ENCODE results near the gene BEX4. TPM values are rescaled to one million over a fixed set of nuclear protein-coding genes. Genes with fewer than 3 reads are reported as not detected.

BEX4 gene
- polyA plus RNA-seq, 1 donor from 2014 or later: 417 TPM

DNA sequence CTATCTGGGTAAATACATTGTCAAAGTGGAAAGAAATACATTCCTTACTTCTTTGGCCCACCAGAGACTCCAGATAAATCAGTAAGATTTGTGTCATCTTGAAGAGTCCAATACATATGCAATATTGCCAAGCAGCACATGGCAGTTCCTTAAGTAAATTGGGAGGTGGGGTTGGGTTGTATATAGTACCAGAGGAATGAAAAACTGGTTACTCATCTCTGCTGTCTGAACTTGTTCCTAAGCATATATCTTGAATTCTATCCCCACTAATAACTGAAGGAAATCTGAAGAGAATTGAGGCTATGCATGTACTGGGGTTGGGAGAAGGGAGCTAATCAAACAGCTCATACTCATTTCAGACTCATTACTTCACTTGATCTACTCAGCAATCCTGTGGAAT, 25.2 kb downstream of the BEX4 start:
- H2AFZ ChIP-seq (ENCODE audit: low read depth, low read length): no peak overlapping the region
- no peak for TF ChIP-seq EP300 (conservative IDR thresholded peaks at IDR 0.05; ENCODE audit: poor library complexity, severe bottlenecking)
- no peak for TF ChIP-seq EZH2 (IDR thresholded peaks at IDR 0.05; ENCODE audit: borderline replicate concordance, insufficient read depth, low read length, poor library complexity, severe bottlenecking)
- no peaks in the 10 kb centered on the region for H3K79me2 ChIP-seq (replicated peaks; ENCODE audit: insufficient read depth, low read length)
- H3K4me2 ChIP-seq (ENCODE audit: low read length): no peak overlapping the region
- H3K9me2 ChIP-seq (ENCODE audit: insufficient read depth, low read length): no peaks in the 10 kb centered on the region
- no peaks in the 10 kb centered on the region for H3F3A ChIP-seq (ENCODE audit: insufficient read depth, low read length, poor library complexity, severe bottlenecking)
- no peak overlapping the region for H3K4me3 ChIP-seq (ENCODE audit: low read length)
- H3K9me3 ChIP-seq (ENCODE audit: low read length): no peaks in the 10 kb centered on the region
- H3K27me3 ChIP-seq (ENCODE audit: insufficient read depth, low read depth, low read length): no peaks in the 10 kb centered on the region
- no peaks in the 10 kb centered on the region for H4K20me1 ChIP-seq (ENCODE audit: insufficient read depth)
- no peak overlapping the region for H3K9ac ChIP-seq (ENCODE audit: low read length)
- no peaks in the 10 kb centered on the region for H3K36me3 ChIP-seq (ENCODE audit: insufficient read depth, low read length)
- H3K27ac ChIP-seq (ENCODE audit: low read length): no peak overlapping the region

DNA sequence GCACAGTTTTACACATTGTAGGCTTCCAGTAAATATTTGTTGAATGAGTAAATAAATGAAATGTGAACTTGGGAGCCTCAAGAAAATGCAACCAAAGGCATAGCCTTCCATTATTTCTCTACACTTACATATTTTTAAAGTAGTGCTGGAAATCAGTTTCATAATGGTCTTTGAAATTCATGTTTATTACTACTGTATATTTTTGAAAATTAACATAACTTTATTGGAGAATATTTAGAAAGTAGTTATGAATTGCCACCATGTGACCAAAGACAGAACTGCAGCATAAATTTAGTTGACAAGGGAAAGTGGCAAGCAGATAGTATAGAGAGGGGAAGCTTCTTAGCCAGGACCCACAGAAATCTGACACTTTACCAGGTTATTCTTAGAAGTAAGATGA, 33.6 kb downstream of the BEX4 start:
- no peak overlapping the region for H2AFZ ChIP-seq (ENCODE audit: low read depth, low read length)
- no peaks in the 10 kb centered on the region for H4K20me1 ChIP-seq (ENCODE audit: insufficient read depth)
- no peak overlapping the region for H3K4me2 ChIP-seq (ENCODE audit: low read length)
- no peaks in the 10 kb centered on the region for H3K9me2 ChIP-seq (ENCODE audit: insufficient read depth, low read length)
- H3F3A ChIP-seq (ENCODE audit: insufficient read depth, low read length, poor library complexity, severe bottlenecking): no peaks in the 10 kb centered on the region
- no peak overlapping the region for H3K27ac ChIP-seq (ENCODE audit: low read length)
- H3K4me3 ChIP-seq (ENCODE audit: low read length): no peak overlapping the region
- H3K36me3 ChIP-seq (ENCODE audit: insufficient read depth, low read length): no peaks in the 10 kb centered on the region
- H3K9me3 ChIP-seq (ENCODE audit: low read length): no peaks in the 10 kb centered on the region
- no peaks in the 10 kb centered on the region for H3K27me3 ChIP-seq (ENCODE audit: insufficient read depth, low read depth, low read length)
- TF ChIP-seq TAF1 (IDR thresholded peaks at IDR 0.05; ENCODE audit: low read depth): no peak
- TF ChIP-seq SMC3 (conservative IDR thresholded peaks at IDR 0.05; ENCODE audit: poor library complexity): peak; percentile 46
- peak; percentile 40 for TF ChIP-seq RAD21 (conservative IDR thresholded peaks at IDR 0.05)
- TF ChIP-seq EP300 (conservative IDR thresholded peaks at IDR 0.05; ENCODE audit: poor library complexity, severe bottlenecking): no peak
- TF ChIP-seq, protein P1, sequence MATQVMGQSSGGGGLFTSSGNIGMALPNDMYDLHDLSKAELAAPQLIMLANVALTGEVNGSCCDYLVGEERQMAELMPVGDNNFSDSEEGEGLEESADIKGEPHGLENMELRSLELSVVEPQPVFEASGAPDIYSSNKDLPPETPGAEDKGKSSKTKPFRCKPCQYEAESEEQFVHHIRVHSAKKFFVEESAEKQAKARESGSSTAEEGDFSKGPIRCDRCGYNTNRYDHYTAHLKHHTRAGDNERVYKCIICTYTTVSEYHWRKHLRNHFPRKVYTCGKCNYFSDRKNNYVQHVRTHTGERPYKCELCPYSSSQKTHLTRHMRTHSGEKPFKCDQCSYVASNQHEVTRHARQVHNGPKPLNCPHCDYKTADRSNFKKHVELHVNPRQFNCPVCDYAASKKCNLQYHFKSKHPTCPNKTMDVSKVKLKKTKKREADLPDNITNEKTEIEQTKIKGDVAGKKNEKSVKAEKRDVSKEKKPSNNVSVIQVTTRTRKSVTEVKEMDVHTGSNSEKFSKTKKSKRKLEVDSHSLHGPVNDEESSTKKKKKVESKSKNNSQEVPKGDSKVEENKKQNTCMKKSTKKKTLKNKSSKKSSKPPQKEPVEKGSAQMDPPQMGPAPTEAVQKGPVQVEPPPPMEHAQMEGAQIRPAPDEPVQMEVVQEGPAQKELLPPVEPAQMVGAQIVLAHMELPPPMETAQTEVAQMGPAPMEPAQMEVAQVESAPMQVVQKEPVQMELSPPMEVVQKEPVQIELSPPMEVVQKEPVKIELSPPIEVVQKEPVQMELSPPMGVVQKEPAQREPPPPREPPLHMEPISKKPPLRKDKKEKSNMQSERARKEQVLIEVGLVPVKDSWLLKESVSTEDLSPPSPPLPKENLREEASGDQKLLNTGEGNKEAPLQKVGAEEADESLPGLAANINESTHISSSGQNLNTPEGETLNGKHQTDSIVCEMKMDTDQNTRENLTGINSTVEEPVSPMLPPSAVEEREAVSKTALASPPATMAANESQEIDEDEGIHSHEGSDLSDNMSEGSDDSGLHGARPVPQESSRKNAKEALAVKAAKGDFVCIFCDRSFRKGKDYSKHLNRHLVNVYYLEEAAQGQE (IDR thresholded peaks at IDR 0.05; ENCODE audit: borderline replicate concordance): no peak
- TF ChIP-seq POLR2AphosphoS5 (IDR thresholded peaks at IDR 0.05): no peak
- TF ChIP-seq, protein P2, sequence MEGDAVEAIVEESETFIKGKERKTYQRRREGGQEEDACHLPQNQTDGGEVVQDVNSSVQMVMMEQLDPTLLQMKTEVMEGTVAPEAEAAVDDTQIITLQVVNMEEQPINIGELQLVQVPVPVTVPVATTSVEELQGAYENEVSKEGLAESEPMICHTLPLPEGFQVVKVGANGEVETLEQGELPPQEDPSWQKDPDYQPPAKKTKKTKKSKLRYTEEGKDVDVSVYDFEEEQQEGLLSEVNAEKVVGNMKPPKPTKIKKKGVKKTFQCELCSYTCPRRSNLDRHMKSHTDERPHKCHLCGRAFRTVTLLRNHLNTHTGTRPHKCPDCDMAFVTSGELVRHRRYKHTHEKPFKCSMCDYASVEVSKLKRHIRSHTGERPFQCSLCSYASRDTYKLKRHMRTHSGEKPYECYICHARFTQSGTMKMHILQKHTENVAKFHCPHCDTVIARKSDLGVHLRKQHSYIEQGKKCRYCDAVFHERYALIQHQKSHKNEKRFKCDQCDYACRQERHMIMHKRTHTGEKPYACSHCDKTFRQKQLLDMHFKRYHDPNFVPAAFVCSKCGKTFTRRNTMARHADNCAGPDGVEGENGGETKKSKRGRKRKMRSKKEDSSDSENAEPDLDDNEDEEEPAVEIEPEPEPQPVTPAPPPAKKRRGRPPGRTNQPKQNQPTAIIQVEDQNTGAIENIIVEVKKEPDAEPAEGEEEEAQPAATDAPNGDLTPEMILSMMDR (IDR thresholded peaks at IDR 0.05; ENCODE audit: poor library complexity, severe bottlenecking): peak; percentile 50
- no peak for TF ChIP-seq EZH2 (IDR thresholded peaks at IDR 0.05; ENCODE audit: borderline replicate concordance, insufficient read depth, low read length, poor library complexity, severe bottlenecking)
- TF ChIP-seq MXI1 (conservative IDR thresholded peaks at IDR 0.05; ENCODE audit: poor library complexity, severe bottlenecking): no peak
- H3K9ac ChIP-seq (ENCODE audit: low read length): no peak overlapping the region
- no peaks in the 10 kb centered on the region for H3K79me2 ChIP-seq (replicated peaks; ENCODE audit: insufficient read depth, low read length)

DNA sequence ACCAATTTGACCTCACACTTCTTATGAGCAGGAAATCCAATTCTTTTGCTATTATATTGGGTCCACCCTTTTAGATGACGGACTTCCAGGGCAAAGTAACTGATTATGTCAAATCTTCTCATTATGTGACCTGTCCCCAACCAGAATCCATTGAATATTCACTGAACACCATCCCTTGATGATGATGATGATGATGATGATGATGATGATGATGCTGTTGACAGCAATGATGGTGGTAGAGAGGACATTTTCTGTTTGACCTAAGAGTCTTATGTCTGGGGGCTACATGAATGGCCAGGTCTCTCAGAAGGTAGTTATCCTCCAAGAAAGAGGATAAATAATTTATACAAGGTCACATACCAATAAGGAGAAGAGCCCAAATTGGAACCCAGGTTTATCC, 34.9 kb downstream of the BEX4 start:
- no peak overlapping the region for H2AFZ ChIP-seq (ENCODE audit: low read depth, low read length)
- H3K4me3 ChIP-seq (ENCODE audit: low read length): no peak overlapping the region
- no peak overlapping the region for H3K4me2 ChIP-seq (ENCODE audit: low read length)
- TF ChIP-seq, protein P2 (IDR thresholded peaks at IDR 0.05; ENCODE audit: poor library complexity, severe bottlenecking): no peak
- no peak for TF ChIP-seq EP300 (conservative IDR thresholded peaks at IDR 0.05; ENCODE audit: poor library complexity, severe bottlenecking)
- no peak for TF ChIP-seq SMC3 (conservative IDR thresholded peaks at IDR 0.05; ENCODE audit: poor library complexity)
- no peak for TF ChIP-seq MXI1 (conservative IDR thresholded peaks at IDR 0.05; ENCODE audit: poor library complexity, severe bottlenecking)
- no peak for TF ChIP-seq EZH2 (IDR thresholded peaks at IDR 0.05; ENCODE audit: borderline replicate concordance, insufficient read depth, low read length, poor library complexity, severe bottlenecking)
- TF ChIP-seq TAF1 (IDR thresholded peaks at IDR 0.05; ENCODE audit: low read depth): no peak
- no peaks in the 10 kb centered on the region for H3K36me3 ChIP-seq (ENCODE audit: insufficient read depth, low read length)
- H4K20me1 ChIP-seq (ENCODE audit: insufficient read depth): no peaks in the 10 kb centered on the region
- no peaks in the 10 kb centered on the region for H3K9me3 ChIP-seq (ENCODE audit: low read length)
- no peaks in the 10 kb centered on the region for H3K9me2 ChIP-seq (ENCODE audit: insufficient read depth, low read length)
- H3F3A ChIP-seq (ENCODE audit: insufficient read depth, low read length, poor library complexity, severe bottlenecking): no peaks in the 10 kb centered on the region
- no peaks in the 10 kb centered on the region for H3K27me3 ChIP-seq (ENCODE audit: insufficient read depth, low read depth, low read length)
- no peaks in the 10 kb centered on the region for H3K79me2 ChIP-seq (replicated peaks; ENCODE audit: insufficient read depth, low read length)
- no peak overlapping the region for H3K27ac ChIP-seq (ENCODE audit: low read length)
- no peak overlapping the region for H3K9ac ChIP-seq (ENCODE audit: low read length)

All from neural cell (in vitro differentiated cells).